H1 (cell line): Measurements from ENCODE around the gene COL5A1. TPM values are rescaled to one million over a fixed set of nuclear protein-coding genes. Genes with fewer than 3 reads are reported as not detected.

Source experiments
- CTCF ChIA-PET: fragments of 300-600 bp; sonication (Branson Sonifier 250); formaldehyde crosslinking; loops from one replicate; lab custom pipeline; 2021; ENCODE audit not compliant: partially characterized antibody; lab: Charles Lee
- POLR2A ChIA-PET: fragments of 300-600 bp; sonication (Branson Sonifier 250); formaldehyde crosslinking; loops from one replicate; lab custom pipeline; 2021; ENCODE audit warnings: inconsistent platforms; ENCODE audit not compliant: partially characterized antibody; lab: Charles Lee
- DNase-seq, 2 experiments: peaks; one replicate each; pipeline versions ENCODE4 v3.0.0 to v3.0.0-alpha.2; 2010 to 2022; ENCODE audit warnings: low spot score in 2 of 2, low read depth in 1 of 2, mixed read lengths in 1 of 2
- FAIRE-seq: peaks from 2 replicates; lab custom pipeline; 2011; peaks lifted over from hg19 to GRCh38; lab: Jason Lieb, UNC
- H2AFZ ChIP-seq: 2 replicates; pipeline ENCODE4 v1.8.1; 2012; ENCODE audit warnings: low read length, inconsistent platforms
- H2AK5ac ChIP-seq: 2 replicates; pipeline ENCODE4 v1.6.1; 2013; ENCODE audit warnings: low read depth, low read length
- H2BK120ac ChIP-seq: replicated peaks from 2 replicates; pipeline ENCODE3; 2013; ENCODE audit warnings: low read depth, low read length, inconsistent platforms
- H2BK12ac ChIP-seq: 2 replicates; pipeline ENCODE4 v1.6.1; 2013; ENCODE audit warnings: low read depth, low read length
- H2BK15ac ChIP-seq: 2 replicates; pipeline ENCODE4 v1.6.1; 2013; ENCODE audit warnings: low read length
- H2BK20ac ChIP-seq: 2 replicates; pipeline ENCODE4 v1.6.1; 2013; ENCODE audit warnings: low read length
- H2BK5ac ChIP-seq: 2 replicates; pipeline ENCODE4 v1.6.1; 2013; ENCODE audit warnings: low read depth, low read length
- H3K14ac ChIP-seq: 2 replicates; pipeline ENCODE4 v1.6.1; 2013; ENCODE audit warnings: inconsistent platforms; ENCODE audit not compliant: insufficient read length
- H3K18ac ChIP-seq: 2 replicates; pipeline ENCODE4 v1.6.1; 2013; ENCODE audit warnings: low read length; ENCODE audit errors: extremely low read depth
- H3K23ac ChIP-seq: 2 replicates; pipeline ENCODE4 v1.6.1; 2013; ENCODE audit warnings: inconsistent platforms; ENCODE audit not compliant: insufficient read length
- H3K23me2 ChIP-seq: 2 replicates; pipeline ENCODE4 v1.6.1; 2013; ENCODE audit warnings: low read depth, low read length
- H3K27ac ChIP-seq: 2 replicates; pipeline ENCODE4 v1.6.1; 2011; ENCODE audit warnings: low read depth, low read length, inconsistent platforms
- H3K27me3 ChIP-seq, 4 experiments: replicated peaks in 1 of 4; 1 replicate in 1 of 4; 2 replicates in 3 of 4; pipeline versions ENCODE4 v1.6.1 to v1.8.1; 2011 to 2013; ENCODE audit warnings: low read length in 3 of 4, mild to moderate bottlenecking in 3 of 4, inconsistent platforms in 2 of 4, mixed read lengths in 2 of 4, moderate library complexity in 1 of 4; ENCODE audit not compliant: control insufficient read depth in 3 of 4, insufficient read depth in 3 of 4; ENCODE audit errors: extremely low read depth in 1 of 4
- H3K36me3 ChIP-seq, 4 experiments: 2 replicates each; pipeline versions ENCODE4 v1.6.1 to v1.8.1; 2011 to 2013; ENCODE audit warnings: mild to moderate bottlenecking in 4 of 4, low read length in 3 of 4, moderate library complexity in 2 of 4, control low read depth in 1 of 4, inconsistent platforms in 1 of 4; ENCODE audit not compliant: insufficient read depth in 4 of 4, control insufficient read depth in 2 of 4
- H3K4ac ChIP-seq: replicated peaks from 2 replicates; pipeline ENCODE3; 2013; ENCODE audit warnings: low read length, low read depth, mixed read lengths, inconsistent platforms; ENCODE audit not compliant: insufficient read length
- H3K4me1 ChIP-seq, 4 experiments: replicated peaks in 1 of 4; 1 replicate in 1 of 4; 2 replicates in 3 of 4; pipeline versions ENCODE4 v1.6.1 to v1.8.1; 2011 to 2013; ENCODE audit warnings: low read length in 3 of 4, inconsistent platforms in 2 of 4, mixed read lengths in 1 of 4; ENCODE audit not compliant: insufficient read depth in 4 of 4, control insufficient read depth in 3 of 4
- H3K4me2 ChIP-seq, 2 experiments: 2 replicates each; pipeline versions ENCODE4 v1.6.1 to v1.8.1; 2011 to 2013; ENCODE audit warnings: low read depth in 2 of 2, low read length in 2 of 2, control low read depth in 1 of 2, inconsistent platforms in 1 of 2, mild to moderate bottlenecking in 1 of 2; ENCODE audit not compliant: insufficient read depth in 1 of 2
- H3K4me3 ChIP-seq, 4 experiments: fragments of 200-600, 300-600 bp in 1 of 4; sonication (generic), shearing (Covaris generic), sonication (Bioruptor Twin) in 1 of 4; 2 replicates each; pipeline versions ENCODE4 v1.5.1 to v1.8.1; 2011 to 2016; ENCODE audit warnings: low read length in 4 of 4, low read depth in 3 of 4, control low read depth in 2 of 4, inconsistent platforms in 2 of 4, mild to moderate bottlenecking in 2 of 4, mixed read lengths in 1 of 4, moderate library complexity in 1 of 4; ENCODE audit not compliant: insufficient read depth in 2 of 4; ENCODE audit errors: extremely low read depth in 1 of 4
- H3K56ac ChIP-seq: replicated peaks from 2 replicates; pipeline ENCODE3; 2013; ENCODE audit warnings: low read depth, mild to moderate bottlenecking, mixed read lengths, low read length, inconsistent platforms; ENCODE audit not compliant: insufficient read length
- H3K79me1 ChIP-seq: 2 replicates; pipeline ENCODE4 v1.6.1; 2013; ENCODE audit warnings: low read depth, low read length, control low read depth
- H3K79me2 ChIP-seq, 2 experiments: 2 replicates each; pipeline versions ENCODE4 v1.6.1 to v1.8.1; 2012 to 2013; ENCODE audit warnings: low read length in 2 of 2, mild to moderate bottlenecking in 2 of 2, inconsistent platforms in 1 of 2; ENCODE audit not compliant: insufficient read depth in 2 of 2, control insufficient read depth in 1 of 2
- H3K9ac ChIP-seq, 4 experiments: replicated peaks in 1 of 4; 1 replicate in 1 of 4; 2 replicates in 3 of 4; pipeline versions ENCODE4 v1.6.1 to v1.8.1; 2011 to 2013; ENCODE audit warnings: low read depth in 3 of 4, low read length in 3 of 4, control low read depth in 2 of 4, mild to moderate bottlenecking in 2 of 4, moderate library complexity in 2 of 4, inconsistent platforms in 1 of 4; ENCODE audit errors: extremely low read depth in 1 of 4
- H3K9me3 ChIP-seq, 2 experiments: 2 replicates each; pipeline versions ENCODE4 v1.6.1 to v1.8.1; 2012 to 2013; ENCODE audit warnings: mild to moderate bottlenecking in 2 of 2, moderate library complexity in 2 of 2, control low read depth in 1 of 2, inconsistent platforms in 1 of 2, low read depth in 1 of 2, low read length in 1 of 2, mixed read lengths in 1 of 2; ENCODE audit not compliant: insufficient read depth in 2 of 2
- H4K20me1 ChIP-seq, 2 experiments: replicated peaks in 1 of 2; 2 replicates each; pipeline versions ENCODE3 to v1.8.1; 2011 to 2013; ENCODE audit warnings: inconsistent platforms in 2 of 2, low read length in 2 of 2, mild to moderate bottlenecking in 1 of 2; ENCODE audit not compliant: insufficient read depth in 2 of 2, control insufficient read depth in 1 of 2
- H4K5ac ChIP-seq: 2 replicates; pipeline ENCODE4 v1.6.1; 2013; ENCODE audit warnings: low read length, low read depth, mixed read lengths, inconsistent platforms; ENCODE audit not compliant: insufficient read length
- H4K8ac ChIP-seq: 2 replicates; pipeline ENCODE4 v1.8.0; 2013; ENCODE audit warnings: mild to moderate bottlenecking, moderate library complexity, low read length, inconsistent platforms; ENCODE audit not compliant: insufficient read depth; ENCODE audit errors: extremely low read depth
- H4K91ac ChIP-seq: replicated peaks from 2 replicates; pipeline ENCODE3; 2013; ENCODE audit warnings: low read length, mixed read lengths, inconsistent platforms; ENCODE audit not compliant: insufficient read length
- NRF1 ChIP-seq: IDR thresholded peaks from 2 replicates; pipeline ENCODE4 v1.6.1; 2011; ENCODE audit warnings: mild to moderate bottlenecking, low read depth, low read length, improper control_type of control experiment
- POU5F1 ChIP-seq: IDR thresholded peaks from 2 replicates; pipeline ENCODE4 v1.6.1; 2011; ENCODE audit warnings: low read depth, mild to moderate bottlenecking, low read length, moderate library complexity
- RXRA ChIP-seq: IDR thresholded peaks from 2 replicates; pipeline ENCODE4 v1.6.1; 2011; ENCODE audit warnings: low read depth, mild to moderate bottlenecking, low read length, moderate library complexity; ENCODE audit not compliant: insufficient read depth
- SAP30 ChIP-seq: fragments of 300-600 bp; sonication (generic); IDR thresholded peaks from 2 replicates; pipeline ENCODE4 v1.7.1; 2012; ENCODE audit warnings: low read length, moderate library complexity, mild to moderate bottlenecking, inconsistent platforms; ENCODE audit not compliant: insufficient read depth, insufficient replicate concordance
- TBP ChIP-seq: IDR thresholded peaks from 2 replicates; pipeline ENCODE4 v1.6.1; 2011; ENCODE audit warnings: low read depth, low read length, improper control_type of control experiment
- WGBS, 2 experiments: shearing (Covaris generic) in 1 of 2; methylation state at CpG; one replicate each; pipeline versions ENCODE4 v1.1.6 to v1.1.7; 2013 to 2015; ENCODE audit warnings: low lambda C conversion rate in 2 of 2, mixed read lengths in 2 of 2, inconsistent platforms in 1 of 2, low coverage in 1 of 2, missing lambda C conversion rate in 1 of 2; ENCODE audit not compliant: insufficient replicate concordance in 2 of 2, insufficient coverage in 1 of 2, insufficient read length in 1 of 2; ENCODE audit errors: extremely low coverage in 1 of 2, missing lambda C conversion rate in 1 of 2; 5-methylcytosine and 5-hydroxymethylcytosine counted together
- polyA plus RNA-seq, 7 experiments: library from polyadenylated mRNA; depleted of rRNA in 3 of 7; stranded (reverse) in 5 of 7; unstranded in 2 of 7; fragments of >200 nt in 5 of 7; fragments of 200-250 nt in 2 of 7; gene quantifications; 1 replicate in 5 of 7; 2 replicates in 1 of 7; 4 replicates in 1 of 7; pipeline versions ENCODE4 v1.2.1 to v1.2.3, GENCODE V29; 2011 to 2013; ENCODE audit warnings: missing spikeins in 2 of 7, mixed read lengths in 2 of 7
- total RNA-seq: library from RNA; stranded (reverse); fragmentation: NEBNext Ultra II Directional; extraction: Animal tissue kit (Norgen Biotek cat#: 25700); gene quantifications from 2 replicates; pipeline ENCODE4 v1.2.1, GENCODE V29; 2021

COL5A1 gene
- total and polyA plus RNA-seq, 2 of the 8 experiments (the other 6 are each of a cell fraction or from before 2014, with no cell fraction given) = 3.8 to 12.0 TPM

DNA sequence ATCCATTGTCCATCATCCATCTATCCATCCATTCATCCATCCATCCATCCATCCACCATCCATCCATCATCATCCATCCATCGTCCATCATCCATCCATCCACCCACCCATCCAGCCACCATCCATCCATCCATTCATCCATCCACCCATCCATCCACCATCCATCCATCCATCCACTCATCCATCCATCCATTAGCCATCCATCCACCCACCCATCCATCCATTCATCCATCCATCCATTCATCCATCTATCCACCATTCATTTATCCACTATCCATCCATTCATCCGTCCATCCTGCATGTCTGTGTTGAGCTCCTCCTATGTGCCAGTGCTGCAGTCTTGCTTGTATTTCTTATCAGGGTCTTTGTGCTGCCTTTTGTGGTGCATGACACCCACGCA, 44.2 kb downstream of the COL5A1 start:
- Histone ChIP-seq H3K79me2 (no peaks in the 10 kb centered on the region), H3K27me3 (no peaks in the 10 kb centered on the region), H2BK15ac (no peak overlapping the region), H4K91ac (no peak overlapping the region), H3K4me3 (no peak overlapping the region), H2BK20ac (no peak overlapping the region), H4K20me1 (peaks cover 0 to 4% of the 10 kb centered on the region in 2 experiments), H3K79me1 (no peaks in the 10 kb centered on the region), H4K5ac (no peak overlapping the region), H3K4me1 (no peaks in the 10 kb centered on the region; a peak in 1 of 7 replicates), H3K9me3 (peaks cover 0 to 5% of the 10 kb centered on the region in 2 experiments; a peak in 1 of 4 replicates), H2BK5ac (no peak overlapping the region), H3K56ac (no peak overlapping the region), H3K23me2 (peaks cover 15% of the 10 kb centered on the region; the same call in 1 of the 2 replicates), H2BK12ac (no peak overlapping the region), H3K36me3 (no peaks in the 10 kb centered on the region), H3K23ac (no peak overlapping the region), H4K8ac (no peak overlapping the region), H3K4ac (no peak overlapping the region), H3K27ac (no peak overlapping the region), H3K14ac (no peak overlapping the region), H2AK5ac (no peak overlapping the region), H3K18ac (no peak overlapping the region), H2AFZ (no peak overlapping the region), H3K9ac (no peak overlapping the region), H2BK120ac (no peak overlapping the region), H3K4me2 (no peak overlapping the region)
- DNase-seq (no peak), FAIRE-seq (no peak)
- POLR2A ChIA-PET = no interaction called here
- 90 to 100% methylated on average over 1 to 3 of the region's 3 CpGs for WGBS, 2 experiments
- CTCF ChIA-PET = interaction anchor here (1.1 kb wide), 1 partner anchor 54 kb away, joined by 4 read pairs; no protein-coding TSS in a partner anchor
- no peak for TF ChIP-seq TBP
- no peak for TF ChIP-seq POU5F1
- TF ChIP-seq NRF1 = no peak
- no peak for TF ChIP-seq SAP30
- TF ChIP-seq RXRA = no peak
